CD4-positive, CD25-positive, alpha-beta regulatory T cell (primary cell): Measurements from ENCODE around the gene TUBB4B. TPM values are rescaled to one million over a fixed set of nuclear protein-coding genes. Genes with fewer than 3 reads are reported as not detected.

Experiments used
- ATAC-seq, 2 donors: fragments of 150-1000 bp; cut with Tn5 transposase; one replicate each; pipeline ENCODE4 v1.10.0; 2021; ENCODE audit warnings: low read depth in 2 of 2, moderate number of reproducible peaks in 2 of 2, moderate library complexity in 1 of 2
- DNase-seq, 3 donors: peaks; one replicate each; pipeline versions ENCODE4 v3.0.0 to v3.0.0-alpha.2; 2012 to 2022; ENCODE audit warnings: mixed read lengths in 1 of 3
- H3K27ac ChIP-seq: one replicate; pipeline ENCODE4 v1.7.0; 2013; ENCODE audit warnings: mild to moderate bottlenecking, low read length; ENCODE audit not compliant: insufficient read depth, poor library complexity, severe bottlenecking
- H3K27me3 ChIP-seq: one replicate; pipeline ENCODE4 v1.7.0; 2013; ENCODE audit warnings: low read length; ENCODE audit not compliant: control insufficient read depth, insufficient read depth
- H3K36me3 ChIP-seq: one replicate; pipeline ENCODE4 v1.7.0; 2013; ENCODE audit warnings: mild to moderate bottlenecking, low read length, moderate library complexity; ENCODE audit not compliant: control insufficient read depth, insufficient read depth
- H3K4me1 ChIP-seq: 2 replicates; pipeline ENCODE4 v1.7.0; 2013; ENCODE audit warnings: mild to moderate bottlenecking, low read length; ENCODE audit not compliant: insufficient read depth, control insufficient read depth, poor library complexity, severe bottlenecking
- H3K4me3 ChIP-seq: one replicate; pipeline ENCODE4 v1.7.0; 2013; ENCODE audit warnings: low read depth, mild to moderate bottlenecking, low read length, moderate library complexity
- H3K9me3 ChIP-seq, 2 experiments: 1 replicate in 1 of 2; 2 replicates in 1 of 2; pipeline ENCODE4 v1.7.0; 2013; ENCODE audit warnings: low read length in 2 of 2, mild to moderate bottlenecking in 1 of 2, moderate library complexity in 1 of 2; ENCODE audit not compliant: control insufficient read depth in 2 of 2
- H3K27ac Mint-ChIP-seq, 3 donors: one replicate each; pipeline ENCODE4 v1.8.0; 2020 to 2022; ENCODE audit warnings: mild to moderate bottlenecking in 3 of 3, mixed read lengths in 3 of 3, moderate library complexity in 2 of 3
- H3K27me3 Mint-ChIP-seq: one replicate; pipeline ENCODE4 v1.8.0; 2022; ENCODE audit warnings: mild to moderate bottlenecking, mixed read lengths
- H3K36me3 Mint-ChIP-seq: one replicate; pipeline ENCODE4 v1.8.0; 2020; ENCODE audit warnings: mixed read lengths
- H3K4me1 Mint-ChIP-seq, 4 donors: one replicate each; pipeline ENCODE4 v1.8.0; 2020 to 2022; ENCODE audit warnings: mixed read lengths in 4 of 4, mild to moderate bottlenecking in 1 of 4
- H3K4me3 Mint-ChIP-seq, 4 donors: one replicate each; pipeline ENCODE4 v1.8.0; 2020 to 2022; ENCODE audit warnings: mild to moderate bottlenecking in 4 of 4, mixed read lengths in 4 of 4, moderate library complexity in 3 of 4
- H3K9me3 Mint-ChIP-seq, 7 donors: one replicate each; pipeline ENCODE4 v1.8.0; 2020 to 2022; ENCODE audit warnings: mixed read lengths in 7 of 7, mild to moderate bottlenecking in 3 of 7, moderate library complexity in 2 of 7
- polyA plus RNA-seq, 4 donors: library from polyadenylated mRNA; unstranded; fragments of 300-500 nt; fragmentation: Illumina TruSeq; gene quantifications; one replicate each; pipeline ENCODE4 v1.2.3, GENCODE V29; 2021
- total RNA-seq: library from RNA; stranded (reverse); gene quantifications from one replicate; pipeline ENCODE4 v1.2.3, GENCODE V29; 2022

The TUBB4B gene
- total and polyA plus RNA-seq, 5 donors from 2014 or later, result 56.7 to 100 (median 72.9) TPM

GRCh38 chr9:137267933-137268355 lies 26.9 kb downstream of the TUBB4B start:
- Histone ChIP-seq H3K27me3 (no peaks in the 10 kb centered on the region), H3K36me3 (peaks cover 33% of the 10 kb centered on the region), H3K4me3 (no peak overlapping the region), H3K27ac (no peak overlapping the region), H3K9me3 (no peaks in the 10 kb centered on the region), H3K4me1 (peaks cover 4% of the 10 kb centered on the region)
- H3K4me1 Mint-ChIP-seq, result peaks cover 0 to 15% (median 6%) of the 10 kb centered on the region in 4 donors
- no peaks in the 10 kb centered on the region for H3K9me3 Mint-ChIP-seq
- H3K36me3 Mint-ChIP-seq, result peaks cover 14% of the 10 kb centered on the region
- H3K27me3 Mint-ChIP-seq, result no peaks in the 10 kb centered on the region
- DNase-seq, result no peak
- ATAC-seq, result peak in 1 of 2 donors; percentile 56
- H3K4me3 Mint-ChIP-seq, result no peak overlapping the region
- H3K27ac Mint-ChIP-seq, result no peak overlapping the region

- Mint-ChIP-seq H3K27me3 (no peaks in the 10 kb centered on the region), H3K27ac (no peak overlapping the region), H3K9me3 (no peaks in the 10 kb centered on the region), H3K4me3 (no peak overlapping the region), H3K36me3 (peaks cover 14% of the 10 kb centered on the region), H3K4me1 (peaks cover 0 to 15% (median 6%) of the 10 kb centered on the region in 4 donors)
- H3K9me3 ChIP-seq, result no peaks in the 10 kb centered on the region
- no peak overlapping the region for H3K27ac ChIP-seq
- H3K4me3 ChIP-seq, result no peak overlapping the region
- ATAC-seq (no peak), DNase-seq (no peak)
- H3K27me3 ChIP-seq, result no peaks in the 10 kb centered on the region
- peaks cover 4% of the 10 kb centered on the region for H3K4me1 ChIP-seq
- peaks cover 29% of the 10 kb centered on the region for H3K36me3 ChIP-seq
Observed at GRCh38 chr9:137268538-137269201, 27.6 kb downstream of the TUBB4B start.

- H3K9me3 Mint-ChIP-seq, result no peaks in the 10 kb centered on the region
- H3K36me3 Mint-ChIP-seq, result peaks cover 14% of the 10 kb centered on the region
- H3K27me3 Mint-ChIP-seq, result no peaks in the 10 kb centered on the region
- no peak for DNase-seq
- no peak overlapping the region for H3K4me3 Mint-ChIP-seq
- ATAC-seq, result no peak
- Histone ChIP-seq H3K4me3 (no peak overlapping the region), H3K9me3 (no peaks in the 10 kb centered on the region), H3K4me1 (peaks cover 4% of the 10 kb centered on the region), H3K27ac (no peak overlapping the region), H3K36me3 (peaks cover 22% of the 10 kb centered on the region), H3K27me3 (no peaks in the 10 kb centered on the region)
- H3K27ac Mint-ChIP-seq, result peak overlapping the region in 1 of 3 donors; percentile 48
- H3K4me1 Mint-ChIP-seq, result peaks cover 0 to 15% (median 6%) of the 10 kb centered on the region in 4 donors
Observed at GRCh38 chr9:137269231-137269772, 28.2 kb downstream of the TUBB4B start.

- DNase-seq, result peak in 1 of 3 donors; percentile 39
- Mint-ChIP-seq H3K4me1 (peaks cover 0 to 21% (median 6%) of the 10 kb centered on the region in 4 donors), H3K27me3 (no peaks in the 10 kb centered on the region), H3K36me3 (peaks cover 14% of the 10 kb centered on the region), H3K27ac (no peak overlapping the region), H3K4me3 (no peak overlapping the region), H3K9me3 (no peaks in the 10 kb centered on the region)
- Histone ChIP-seq H3K4me3 (no peak overlapping the region), H3K9me3 (no peaks in the 10 kb centered on the region), H3K27ac (no peak overlapping the region), H3K36me3 (peaks cover 16% of the 10 kb centered on the region), H3K4me1 (peaks cover 4% of the 10 kb centered on the region), H3K27me3 (no peaks in the 10 kb centered on the region)
- ATAC-seq, result no peak
Observed at GRCh38 chr9:137270929-137271695, 30.0 kb downstream of the TUBB4B start.

- Mint-ChIP-seq H3K4me3 (no peak overlapping the region), H3K9me3 (no peaks in the 10 kb centered on the region), H3K27me3 (no peaks in the 10 kb centered on the region), H3K4me1 (peaks cover 0 to 24% (median 7%) of the 10 kb centered on the region in 4 donors), H3K27ac (no peak overlapping the region), H3K36me3 (peaks cover 14% of the 10 kb centered on the region)
- no peak for ATAC-seq
- no peaks in the 10 kb centered on the region for H3K9me3 ChIP-seq
- no peak overlapping the region for H3K4me3 ChIP-seq
- H3K27me3 ChIP-seq, result no peaks in the 10 kb centered on the region
- H3K4me1 ChIP-seq, result peaks cover 8% of the 10 kb centered on the region
- peaks cover 12% of the 10 kb centered on the region for H3K36me3 ChIP-seq
- DNase-seq, result no peak
- H3K27ac ChIP-seq, result no peak overlapping the region
Observed at GRCh38 chr9:137271696-137272076, 30.6 kb downstream of the TUBB4B start.

- DNase-seq (no peak), ATAC-seq (no peak)
- Mint-ChIP-seq H3K27me3 (no peaks in the 10 kb centered on the region), H3K4me1 (peaks cover 0 to 29% (median 9%) of the 10 kb centered on the region in 4 donors), H3K27ac (no peak overlapping the region), H3K4me3 (no peak overlapping the region), H3K36me3 (peaks cover 14% of the 10 kb centered on the region), H3K9me3 (no peaks in the 10 kb centered on the region)
- peaks cover 12% of the 10 kb centered on the region for H3K36me3 ChIP-seq
- peaks cover 16% of the 10 kb centered on the region for H3K4me1 ChIP-seq
- no peaks in the 10 kb centered on the region for H3K27me3 ChIP-seq
- no peak overlapping the region for H3K4me3 ChIP-seq
- H3K27ac ChIP-seq, result no peak overlapping the region
- no peaks in the 10 kb centered on the region for H3K9me3 ChIP-seq
Observed at GRCh38 chr9:137272241-137273094, 31.4 kb downstream of the TUBB4B start.

GRCh38 chr9:137273095-137273490 lies 32.0 kb downstream of the TUBB4B start:
- Histone ChIP-seq H3K4me1 (peaks cover 20% of the 10 kb centered on the region), H3K9me3 (no peaks in the 10 kb centered on the region), H3K27ac (no peak overlapping the region), H3K36me3 (peaks cover 12% of the 10 kb centered on the region), H3K27me3 (no peaks in the 10 kb centered on the region), H3K4me3 (no peak overlapping the region)
- Mint-ChIP-seq H3K27ac (no peak overlapping the region), H3K4me1 (peaks cover 0 to 31% (median 9%) of the 10 kb centered on the region in 4 donors), H3K36me3 (peaks cover 14% of the 10 kb centered on the region), H3K27me3 (no peaks in the 10 kb centered on the region), H3K4me3 (no peak overlapping the region), H3K9me3 (no peaks in the 10 kb centered on the region)
- DNase-seq (no peak), ATAC-seq (no peak)
